DND-41 (cell line): Measurements from ENCODE around the gene TSPAN18.

Experiments
- ATAC-seq: fragments of 200-7000 bp; cut with Tn5 transposase; 3 replicates; pipeline ENCODE4 v1.9.1; 2021; ENCODE audit warnings: low read depth; ENCODE audit not compliant: insufficient read depth
- DNase-seq: peaks from one replicate; pipeline ENCODE4 v3.0.0-alpha.2; 2020
- H2AFZ ChIP-seq: 2 replicates; pipeline ENCODE4 v1.6.0; 2012; ENCODE audit warnings: low read depth, low read length
- H3K27ac ChIP-seq: 2 replicates; pipeline ENCODE4 v1.5.1; 2012; ENCODE audit warnings: low read length, inconsistent platforms
- H3K27me3 ChIP-seq: fragments of 200-600 bp; sonication (generic); 2 replicates; pipeline ENCODE4 v1.6.0; 2012; ENCODE audit warnings: low read length, mild to moderate bottlenecking, inconsistent platforms; ENCODE audit not compliant: insufficient read depth, poor library complexity
- H3K36me3 ChIP-seq: 2 replicates; pipeline ENCODE4 v1.5.1; 2012; ENCODE audit warnings: low read length, inconsistent platforms; ENCODE audit not compliant: insufficient read depth
- H3K4me1 ChIP-seq: 2 replicates; pipeline ENCODE4 v1.5.1; 2012; ENCODE audit warnings: mild to moderate bottlenecking, low read length; ENCODE audit not compliant: insufficient read depth
- H3K4me2 ChIP-seq: 2 replicates; pipeline ENCODE4 v1.6.0; 2012; ENCODE audit warnings: mild to moderate bottlenecking, moderate library complexity, low read length, inconsistent platforms; ENCODE audit not compliant: insufficient read depth
- H3K4me3 ChIP-seq, 2 experiments: fragments of 200-600 bp in 1 of 2; shearing (Covaris generic) in 1 of 2; 2 replicates each; pipeline ENCODE4 v1.5.1; 2012 to 2016; ENCODE audit warnings: inconsistent platforms in 2 of 2, low read length in 2 of 2, mild to moderate bottlenecking in 2 of 2, low read depth in 1 of 2, moderate library complexity in 1 of 2
- H3K79me2 ChIP-seq: 2 replicates; pipeline ENCODE4 v1.6.0; 2012; ENCODE audit warnings: low read length, inconsistent platforms; ENCODE audit not compliant: insufficient read depth
- H3K9ac ChIP-seq: 2 replicates; pipeline ENCODE4 v1.6.0; 2012; ENCODE audit warnings: low read depth, mild to moderate bottlenecking, inconsistent platforms, low read length, moderate library complexity
- H3K9me3 ChIP-seq: 2 replicates; pipeline ENCODE4 v1.5.1; 2012; ENCODE audit warnings: low read length, moderate library complexity, mild to moderate bottlenecking, inconsistent platforms; ENCODE audit not compliant: insufficient read depth, severe bottlenecking
- H4K20me1 ChIP-seq: 2 replicates; pipeline ENCODE4 v1.6.0; 2012; ENCODE audit warnings: low read length; ENCODE audit not compliant: insufficient read depth
- EZH2 ChIP-seq: IDR thresholded peaks from 3 replicates; pipeline ENCODE4 v1.6.1; 2012; ENCODE audit warnings: borderline replicate concordance, low read depth, mild to moderate bottlenecking, moderate library complexity, low read length, inconsistent platforms; ENCODE audit not compliant: severe bottlenecking
- TF ChIP-seq, protein P1 (sequence below): IDR thresholded peaks from 2 replicates; pipeline ENCODE4 v1.5.1; 2012; ENCODE audit warnings: borderline replicate concordance, low read length, moderate library complexity, mild to moderate bottlenecking; ENCODE audit not compliant: poor library complexity, severe bottlenecking; ENCODE audit errors: extremely low read depth

TSPAN18 gene

DNA sequence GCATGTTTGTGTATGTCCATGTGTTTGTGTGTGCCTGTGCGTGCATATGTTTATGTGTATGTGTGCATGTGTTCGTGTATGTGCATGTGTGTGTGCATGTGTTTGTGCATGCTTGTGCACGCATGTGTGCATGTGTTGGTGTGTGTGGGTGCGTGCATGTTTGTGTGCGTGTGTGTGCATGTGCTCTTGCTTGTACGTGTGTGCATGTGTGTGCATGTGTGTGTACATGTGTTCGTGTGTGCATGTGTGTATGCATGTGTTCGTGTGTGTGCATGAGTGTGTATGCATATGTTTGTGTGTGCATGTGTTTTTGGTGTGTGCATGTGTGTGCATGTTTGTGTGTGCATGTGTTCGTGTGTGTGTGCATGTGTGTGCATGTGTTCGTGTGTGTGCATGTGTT is 63.4 kb downstream of the TSPAN18 start:
- Histone ChIP-seq H4K20me1 (no peaks in the 10 kb centered on the region), H3K36me3 (no peaks in the 10 kb centered on the region), H3K27ac (no peak overlapping the region), H3K4me3 (no peak overlapping the region), H3K27me3 (peaks cover 4% of the 10 kb centered on the region), H3K9me3 (no peaks in the 10 kb centered on the region), H3K4me2 (no peak overlapping the region), H3K4me1 (no peaks in the 10 kb centered on the region), H2AFZ (no peak overlapping the region), H3K79me2 (no peaks in the 10 kb centered on the region), H3K9ac (no peak overlapping the region)
- DNase-seq (no peak), ATAC-seq (no peak)
- TF ChIP-seq EZH2 = no peak
- TF ChIP-seq, protein P1, sequence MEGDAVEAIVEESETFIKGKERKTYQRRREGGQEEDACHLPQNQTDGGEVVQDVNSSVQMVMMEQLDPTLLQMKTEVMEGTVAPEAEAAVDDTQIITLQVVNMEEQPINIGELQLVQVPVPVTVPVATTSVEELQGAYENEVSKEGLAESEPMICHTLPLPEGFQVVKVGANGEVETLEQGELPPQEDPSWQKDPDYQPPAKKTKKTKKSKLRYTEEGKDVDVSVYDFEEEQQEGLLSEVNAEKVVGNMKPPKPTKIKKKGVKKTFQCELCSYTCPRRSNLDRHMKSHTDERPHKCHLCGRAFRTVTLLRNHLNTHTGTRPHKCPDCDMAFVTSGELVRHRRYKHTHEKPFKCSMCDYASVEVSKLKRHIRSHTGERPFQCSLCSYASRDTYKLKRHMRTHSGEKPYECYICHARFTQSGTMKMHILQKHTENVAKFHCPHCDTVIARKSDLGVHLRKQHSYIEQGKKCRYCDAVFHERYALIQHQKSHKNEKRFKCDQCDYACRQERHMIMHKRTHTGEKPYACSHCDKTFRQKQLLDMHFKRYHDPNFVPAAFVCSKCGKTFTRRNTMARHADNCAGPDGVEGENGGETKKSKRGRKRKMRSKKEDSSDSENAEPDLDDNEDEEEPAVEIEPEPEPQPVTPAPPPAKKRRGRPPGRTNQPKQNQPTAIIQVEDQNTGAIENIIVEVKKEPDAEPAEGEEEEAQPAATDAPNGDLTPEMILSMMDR = no peak

DNA sequence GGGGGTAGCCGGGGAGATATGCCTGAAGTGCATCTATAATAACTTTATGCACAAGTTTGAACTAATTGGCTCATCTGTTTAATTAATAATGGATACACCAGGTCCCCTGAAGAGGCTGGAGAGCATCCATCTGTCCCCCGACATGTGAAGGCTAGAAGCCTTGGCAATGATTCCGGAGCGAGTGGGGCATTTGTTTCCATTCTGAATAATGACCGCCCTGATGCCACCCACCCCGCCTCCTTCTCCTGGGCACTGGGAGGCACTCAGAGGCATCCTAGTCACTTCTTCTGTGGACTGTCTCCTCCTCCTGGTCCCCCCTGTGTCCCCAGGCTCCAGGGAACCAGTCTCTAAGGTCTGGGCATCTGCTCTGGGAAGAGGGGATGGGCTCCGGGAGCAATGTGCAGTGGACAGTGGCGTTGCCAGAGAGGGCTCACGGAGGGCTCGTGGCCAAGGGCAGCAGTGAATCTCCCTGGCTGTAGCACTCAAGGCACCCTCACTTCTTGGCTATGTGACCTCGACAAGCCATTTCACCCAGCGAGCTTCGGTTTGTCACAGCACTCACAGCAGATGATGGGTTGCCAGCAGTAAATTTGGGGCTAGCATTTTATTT is 64.7 kb downstream of the TSPAN18 start:
- H3K36me3 ChIP-seq = no peaks in the 10 kb centered on the region
- no peak overlapping the region for H3K4me3 ChIP-seq
- H3K27me3 ChIP-seq = no peaks in the 10 kb centered on the region
- TF ChIP-seq, protein P1 = no peak
- no peak for TF ChIP-seq EZH2
- H3K27ac ChIP-seq = no peak overlapping the region
- H3K79me2 ChIP-seq = no peaks in the 10 kb centered on the region
- H2AFZ ChIP-seq = no peak overlapping the region
- no peaks in the 10 kb centered on the region for H4K20me1 ChIP-seq
- no peaks in the 10 kb centered on the region for H3K9me3 ChIP-seq
- H3K4me2 ChIP-seq = no peak overlapping the region
- no peak overlapping the region for H3K9ac ChIP-seq
- ATAC-seq (no peak), DNase-seq (no peak)
- no peaks in the 10 kb centered on the region for H3K4me1 ChIP-seq

DNA sequence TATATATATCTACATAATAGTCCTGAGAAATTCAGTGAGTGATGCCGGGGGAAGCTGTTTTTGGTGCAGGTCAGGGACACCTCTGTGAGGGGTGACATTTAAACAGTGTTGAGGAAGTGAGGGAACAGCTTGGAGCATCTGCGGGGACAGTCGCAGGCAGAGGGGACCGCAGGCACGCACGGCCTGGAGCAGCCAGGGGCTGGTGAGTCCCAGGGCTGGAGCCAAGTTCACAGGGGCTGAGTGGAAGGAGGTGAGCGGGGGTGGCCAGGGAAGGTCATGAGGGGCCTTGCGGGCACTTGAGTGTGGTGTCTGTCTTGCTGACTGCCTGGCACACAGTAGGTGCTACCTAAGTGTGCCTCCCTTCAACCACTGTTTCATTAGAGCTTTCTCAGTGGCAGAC is 65.4 kb downstream of the TSPAN18 start:
- H3K9me3 ChIP-seq = no peaks in the 10 kb centered on the region
- ATAC-seq (no peak), DNase-seq (no peak)
- H3K4me2 ChIP-seq = no peak overlapping the region
- H3K27me3 ChIP-seq = no peaks in the 10 kb centered on the region
- H3K4me3 ChIP-seq = no peak overlapping the region
- no peak overlapping the region for H3K27ac ChIP-seq
- H3K36me3 ChIP-seq = no peaks in the 10 kb centered on the region
- no peaks in the 10 kb centered on the region for H4K20me1 ChIP-seq
- no peak overlapping the region for H3K9ac ChIP-seq
- H2AFZ ChIP-seq = no peak overlapping the region
- no peaks in the 10 kb centered on the region for H3K79me2 ChIP-seq
- TF ChIP-seq EZH2 = no peak
- TF ChIP-seq, protein P1 = no peak
- H3K4me1 ChIP-seq = no peaks in the 10 kb centered on the region
